WERI-Rb-1 (cell line): ENCODE data around the gene CDHR1.

ENCODE experiments used
- DNase-seq: peaks from one replicate; pipeline ENCODE4 v3.0.0-alpha.2; 2020
- H3K27ac ChIP-seq: fragments of 250-450 bp; sonication (Bioruptor Pico); 2 replicates; pipeline ENCODE4 v1.5.1; 2020; ENCODE audit warnings: mild to moderate bottlenecking, moderate library complexity
- H3K27me3 ChIP-seq: fragments of 250-450 bp; sonication (Bioruptor Pico); 2 replicates; pipeline ENCODE4 v1.5.1; 2021; ENCODE audit warnings: mild to moderate bottlenecking, low read depth, moderate library complexity; ENCODE audit not compliant: insufficient read depth, severe bottlenecking
- H3K36me3 ChIP-seq: fragments of 250-450 bp; sonication (Bioruptor Pico); 2 replicates; pipeline ENCODE4 v1.5.1; 2020; ENCODE audit warnings: mild to moderate bottlenecking, moderate library complexity
- H3K4me3 ChIP-seq: 2 replicates; pipeline ENCODE4 v1.5.1; 2011; ENCODE audit warnings: low read depth, mild to moderate bottlenecking, control low read depth, low read length
- H3K9me3 ChIP-seq: fragments of 250-450 bp; sonication (Bioruptor Pico); 2 replicates; pipeline ENCODE4 v1.5.1; 2021; ENCODE audit warnings: mild to moderate bottlenecking, moderate library complexity; ENCODE audit not compliant: severe bottlenecking
- TF ChIP-seq, protein P1 (sequence below): IDR thresholded peaks from 2 replicates; pipeline ENCODE4 v1.5.1; 2011; ENCODE audit warnings: low read depth, mild to moderate bottlenecking, control low read depth, inconsistent platforms, low read length

Gene CDHR1

DNA sequence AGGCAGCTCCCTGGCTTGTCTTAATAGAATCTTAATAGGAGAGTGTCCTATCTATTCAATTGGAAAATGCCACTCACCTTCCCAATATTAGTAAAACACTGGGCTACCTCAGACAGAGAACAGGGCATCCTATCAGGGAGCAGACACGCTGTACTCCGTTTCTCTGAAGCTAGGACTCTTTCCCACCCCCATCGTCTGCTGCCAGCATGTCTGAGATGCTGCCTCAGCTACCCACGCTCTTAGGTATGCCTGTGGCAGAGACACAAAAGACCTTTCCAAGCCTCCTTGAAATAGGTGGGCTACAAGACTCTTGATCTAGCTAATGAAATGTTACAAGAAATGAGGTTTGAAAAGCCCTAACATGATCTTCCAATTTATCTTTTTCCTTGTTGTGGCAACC is 33.5 kb downstream of the CDHR1 start:
- Histone ChIP-seq H3K27ac (no peak overlapping the region), H3K4me3 (no peak overlapping the region), H3K9me3 (no peaks in the 10 kb centered on the region), H3K27me3 (no peaks in the 10 kb centered on the region), H3K36me3 (peaks cover 3% of the 10 kb centered on the region; the same call in 1 of the 2 replicates)
- TF ChIP-seq, protein P1, sequence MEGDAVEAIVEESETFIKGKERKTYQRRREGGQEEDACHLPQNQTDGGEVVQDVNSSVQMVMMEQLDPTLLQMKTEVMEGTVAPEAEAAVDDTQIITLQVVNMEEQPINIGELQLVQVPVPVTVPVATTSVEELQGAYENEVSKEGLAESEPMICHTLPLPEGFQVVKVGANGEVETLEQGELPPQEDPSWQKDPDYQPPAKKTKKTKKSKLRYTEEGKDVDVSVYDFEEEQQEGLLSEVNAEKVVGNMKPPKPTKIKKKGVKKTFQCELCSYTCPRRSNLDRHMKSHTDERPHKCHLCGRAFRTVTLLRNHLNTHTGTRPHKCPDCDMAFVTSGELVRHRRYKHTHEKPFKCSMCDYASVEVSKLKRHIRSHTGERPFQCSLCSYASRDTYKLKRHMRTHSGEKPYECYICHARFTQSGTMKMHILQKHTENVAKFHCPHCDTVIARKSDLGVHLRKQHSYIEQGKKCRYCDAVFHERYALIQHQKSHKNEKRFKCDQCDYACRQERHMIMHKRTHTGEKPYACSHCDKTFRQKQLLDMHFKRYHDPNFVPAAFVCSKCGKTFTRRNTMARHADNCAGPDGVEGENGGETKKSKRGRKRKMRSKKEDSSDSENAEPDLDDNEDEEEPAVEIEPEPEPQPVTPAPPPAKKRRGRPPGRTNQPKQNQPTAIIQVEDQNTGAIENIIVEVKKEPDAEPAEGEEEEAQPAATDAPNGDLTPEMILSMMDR: no peak
- no peak for DNase-seq

DNA sequence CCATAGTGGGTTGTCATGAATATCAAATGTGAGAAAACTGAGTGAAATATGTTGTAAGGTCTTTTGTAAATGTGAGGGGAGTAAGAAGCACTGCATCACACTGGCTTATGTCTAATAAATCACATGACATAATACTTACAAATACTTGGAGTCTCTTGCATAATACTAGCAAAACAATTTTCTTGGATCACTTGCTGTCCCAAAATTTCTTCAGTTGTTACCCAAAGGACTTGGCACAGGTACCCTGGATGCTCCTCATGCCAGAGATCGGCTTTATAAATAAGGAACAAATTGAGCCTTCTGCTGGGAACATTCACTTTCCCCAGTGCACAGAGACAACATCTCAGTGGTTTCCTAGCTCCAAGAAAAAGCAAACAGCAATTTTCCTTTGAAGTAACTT is 36.0 kb downstream of the CDHR1 start:
- Histone ChIP-seq H3K4me3 (no peak overlapping the region), H3K36me3 (peaks cover 3% of the 10 kb centered on the region; the same call in 1 of the 2 replicates), H3K9me3 (no peaks in the 10 kb centered on the region), H3K27me3 (no peaks in the 10 kb centered on the region), H3K27ac (no peak overlapping the region)
- TF ChIP-seq, protein P1: no peak
- DNase-seq: no peak

DNA sequence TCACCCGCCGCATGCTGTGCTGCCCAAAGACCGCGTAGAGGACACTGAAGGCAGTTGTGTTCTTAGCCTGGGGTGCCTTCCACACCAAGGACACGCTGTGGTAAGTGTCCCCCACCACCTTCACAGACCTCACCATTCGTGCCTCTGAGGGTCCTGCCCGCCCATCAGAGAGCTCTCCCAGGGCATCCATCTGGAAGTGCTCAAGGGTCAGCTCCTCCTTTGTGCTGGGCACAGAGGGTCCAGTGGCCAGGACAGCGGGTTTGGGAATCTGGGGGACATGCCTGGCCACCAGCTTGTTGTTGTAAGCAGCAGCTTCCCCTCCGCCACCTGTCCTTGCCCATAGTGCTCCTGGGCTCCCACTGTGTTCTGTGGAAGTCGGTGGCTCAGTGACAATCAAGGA is 38.0 kb downstream of the CDHR1 start:
- H3K4me3 ChIP-seq: no peak overlapping the region
- H3K27ac ChIP-seq: no peak overlapping the region
- H3K27me3 ChIP-seq: no peaks in the 10 kb centered on the region
- no peak for DNase-seq
- peaks cover 3% of the 10 kb centered on the region; the same call in 1 of the 2 replicates for H3K36me3 ChIP-seq
- TF ChIP-seq, protein P1: no peak
- no peaks in the 10 kb centered on the region for H3K9me3 ChIP-seq

DNA sequence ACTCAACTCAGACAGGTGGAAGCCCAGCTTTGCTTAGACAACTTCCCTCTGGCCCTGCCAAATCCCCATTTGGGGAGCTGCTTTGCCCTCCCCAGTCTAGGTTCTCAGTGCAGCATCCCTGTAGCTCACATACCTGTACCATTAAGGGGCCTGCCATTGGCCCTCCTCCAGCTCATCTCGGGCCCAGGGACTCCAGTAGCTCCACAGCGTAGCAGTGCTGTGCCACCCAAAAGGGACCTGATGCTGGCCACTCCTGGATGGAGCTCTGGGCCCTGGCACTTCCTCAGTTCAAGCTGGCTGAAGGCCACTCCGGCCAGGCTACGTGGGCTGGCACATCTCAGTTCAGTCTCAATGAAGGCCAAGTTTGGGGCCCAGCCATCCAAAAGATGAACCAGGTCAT is 39.6 kb downstream of the CDHR1 start:
- TF ChIP-seq, protein P1: no peak
- no peaks in the 10 kb centered on the region for H3K9me3 ChIP-seq
- no peak overlapping the region for H3K4me3 ChIP-seq
- H3K27ac ChIP-seq: no peak overlapping the region
- no peaks in the 10 kb centered on the region for H3K27me3 ChIP-seq
- peaks cover 3% of the 10 kb centered on the region; the same call in 1 of the 2 replicates for H3K36me3 ChIP-seq
- DNase-seq: no peak

DNA sequence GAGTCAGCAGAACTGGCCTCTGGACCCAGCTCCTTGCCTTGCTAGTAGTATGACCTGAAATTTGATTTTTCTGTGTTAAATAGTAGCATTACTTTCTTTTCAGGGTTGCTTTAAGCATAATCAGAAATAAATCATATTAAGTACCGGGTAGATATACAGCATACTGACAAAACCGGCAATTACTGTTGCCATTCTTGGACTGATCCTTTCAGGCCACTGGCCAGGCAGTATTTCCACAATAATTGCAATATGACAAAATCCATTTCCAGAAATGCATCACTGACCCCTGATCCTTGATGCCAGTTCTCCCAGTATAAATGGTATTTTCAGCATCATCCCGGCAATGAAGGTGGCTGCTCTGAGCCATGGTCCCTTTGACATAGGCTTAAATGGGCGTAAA is 40.1 kb downstream of the CDHR1 start:
- Histone ChIP-seq H3K9me3 (no peaks in the 10 kb centered on the region), H3K27me3 (no peaks in the 10 kb centered on the region), H3K4me3 (no peak overlapping the region), H3K36me3 (peaks cover 3% of the 10 kb centered on the region; the same call in 1 of the 2 replicates), H3K27ac (no peak overlapping the region)
- TF ChIP-seq, protein P1: no peak
- DNase-seq: no peak

DNA sequence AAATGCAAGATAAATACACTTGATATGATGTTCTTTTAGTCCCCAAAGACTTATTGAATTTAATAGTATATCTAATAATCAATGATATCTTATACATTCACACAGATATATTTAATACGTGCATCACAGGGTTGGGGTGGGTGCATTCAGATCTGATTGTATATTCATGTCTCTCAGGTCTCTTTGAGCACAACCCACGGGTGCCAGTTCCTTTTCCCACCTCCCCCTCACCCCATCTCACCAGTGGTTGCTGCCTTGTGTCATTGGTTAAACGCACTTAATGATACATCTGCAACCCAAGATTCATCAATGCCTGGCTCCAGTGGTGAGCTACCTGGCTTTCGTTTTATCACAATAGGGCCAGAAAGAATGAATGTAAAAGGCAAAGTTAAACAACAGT is 40.8 kb downstream of the CDHR1 start:
- Histone ChIP-seq H3K27ac (no peak overlapping the region), H3K36me3 (peaks cover 3% of the 10 kb centered on the region; the same call in 1 of the 2 replicates), H3K4me3 (no peak overlapping the region), H3K27me3 (no peaks in the 10 kb centered on the region), H3K9me3 (no peaks in the 10 kb centered on the region)
- DNase-seq: no peak
- TF ChIP-seq, protein P1: no peak
